HG02571 (cell line): Measurements from ENCODE around the gene MSL3B.

Experiments used
- ATAC-seq: cut with Tn5 transposase; IDR thresholded peaks from one replicate; pipeline ENCODE4 v1.9.1; 2021; ENCODE audit warnings: mild to moderate bottlenecking, moderate library complexity; ENCODE audit not compliant: unreplicated experiment

The MSL3B gene

GRCh38 chr2:233835230-233836186 lies 32.7 kb downstream of the MSL3B start:
- no peak for ATAC-seq

DNA sequence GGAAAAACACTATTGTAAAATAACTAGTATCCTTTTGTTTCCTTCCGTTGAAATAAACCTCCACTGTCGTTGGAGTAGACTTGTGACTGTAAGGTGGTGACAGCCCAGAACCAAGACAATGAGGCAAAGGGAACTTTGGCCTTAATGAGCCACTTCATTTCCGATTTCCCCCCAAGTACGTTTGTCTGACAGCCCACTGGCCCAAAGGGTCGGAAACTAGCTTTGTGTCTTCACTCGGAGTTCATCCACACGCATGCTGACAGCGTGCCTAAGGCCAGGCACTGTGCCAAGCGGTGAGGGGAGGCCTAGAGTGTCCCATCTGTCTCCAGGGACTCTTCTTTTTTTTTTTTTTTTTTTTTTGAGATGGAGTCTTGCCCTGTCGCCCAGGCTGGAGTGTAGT lies 34.8 kb downstream of the MSL3B start:
- no peak for ATAC-seq

DNA sequence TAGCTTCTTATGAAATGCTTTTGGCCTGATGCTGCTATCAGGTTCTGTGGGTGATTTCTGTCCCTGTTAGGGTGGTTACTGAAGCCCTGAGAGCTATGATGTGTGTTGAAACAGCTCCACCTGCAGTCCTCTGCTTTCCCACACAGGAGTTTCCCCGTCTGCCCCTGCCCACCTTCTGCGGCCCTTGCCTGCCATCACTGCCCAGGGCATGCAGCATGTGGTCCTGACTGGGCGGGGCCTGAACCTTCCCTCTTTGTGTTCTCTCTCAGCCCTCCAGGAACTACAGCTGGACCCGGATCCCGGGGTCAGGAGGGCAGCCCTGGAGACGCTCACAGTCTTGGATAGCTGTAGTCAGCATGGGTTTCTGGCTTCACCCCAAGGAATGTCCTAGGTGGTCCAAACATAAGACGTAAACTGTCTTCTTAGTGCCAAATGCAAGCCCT lies 35.3 kb downstream of the MSL3B start:
- no peak for ATAC-seq

DNA sequence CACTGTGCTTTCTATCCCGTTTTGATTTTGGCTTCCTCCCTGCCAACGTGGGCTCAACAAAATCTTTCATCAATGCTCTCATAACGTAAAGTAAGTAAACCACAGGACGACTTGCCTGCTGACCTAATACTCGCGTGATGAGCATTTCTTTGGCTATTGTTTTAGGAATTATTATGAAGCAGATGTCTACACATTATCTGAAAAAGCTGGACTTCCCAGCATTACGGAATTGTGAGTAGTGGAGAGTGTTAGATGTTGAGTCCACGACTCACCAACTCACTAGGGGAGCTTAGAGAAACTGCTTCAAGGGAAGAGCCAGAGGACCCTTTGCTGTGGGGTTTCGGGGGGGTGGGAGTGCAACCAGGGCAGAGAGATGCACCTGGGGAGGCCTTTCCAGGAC lies 35.8 kb downstream of the MSL3B start:
- no peak for ATAC-seq

DNA sequence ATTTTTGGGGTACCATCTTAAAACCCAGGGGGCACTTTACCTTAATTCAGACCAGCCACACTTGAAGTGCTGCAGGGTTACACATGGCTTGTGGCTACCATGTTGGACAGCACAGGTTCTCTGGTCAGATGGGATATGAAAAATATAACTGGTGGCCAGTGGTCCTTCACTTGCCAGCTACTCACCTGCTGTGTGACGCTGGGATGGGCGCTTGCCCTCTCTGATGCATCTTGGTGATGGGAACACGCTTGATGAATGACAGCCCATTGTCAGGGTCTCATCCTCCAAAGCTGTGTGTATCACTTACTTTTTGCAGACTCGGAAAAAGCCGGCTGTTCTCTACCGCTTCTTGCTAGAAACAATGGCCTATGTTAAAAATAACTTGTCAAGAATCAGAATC lies 36.3 kb downstream of the MSL3B start:
- ATAC-seq, result no peak

- ATAC-seq, result no peak
Observed at GRCh38 chr2:233831011-233831721, 37.0 kb downstream of the MSL3B start.

DNA sequence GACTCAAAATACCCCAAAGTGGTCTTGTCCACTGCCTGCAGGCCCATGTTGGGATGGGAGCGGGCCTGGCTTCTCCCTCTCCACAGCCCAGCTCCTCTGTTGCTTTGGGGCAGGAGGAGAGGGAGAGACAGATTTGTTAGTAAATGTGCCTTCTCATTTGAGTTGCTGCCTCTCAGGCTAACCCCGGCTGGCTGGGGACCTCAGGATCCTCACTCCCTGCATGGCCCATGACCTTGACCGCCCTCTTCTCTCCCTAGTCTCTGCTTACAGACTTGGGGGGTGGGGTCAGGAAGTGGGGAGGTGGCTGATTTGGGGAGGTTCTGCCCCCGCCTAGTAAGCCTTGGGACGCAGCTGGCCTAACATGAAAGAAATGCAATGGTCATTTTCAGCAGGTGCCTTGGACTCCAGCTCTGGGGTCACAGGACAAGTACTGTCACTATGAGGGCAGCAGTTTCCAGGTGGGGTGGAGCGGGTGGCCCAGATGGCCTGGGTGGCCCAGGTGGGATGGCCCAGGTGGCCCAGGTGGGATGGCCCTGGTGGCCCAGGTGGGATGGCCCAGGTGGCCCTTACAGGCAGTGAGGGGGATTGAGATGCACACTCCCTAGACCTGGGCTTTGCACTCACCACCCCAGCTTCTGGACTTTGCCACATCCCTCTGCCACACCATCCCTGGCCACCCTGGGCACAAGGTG lies 37.9 kb downstream of the MSL3B start:
- no peak for ATAC-seq

GRCh38 chr2:233829193-233830110 lies 38.7 kb downstream of the MSL3B start:
- no peak for ATAC-seq

- no peak for ATAC-seq
Observed at GRCh38 chr2:233828546-233829192, 39.5 kb downstream of the MSL3B start.

DNA sequence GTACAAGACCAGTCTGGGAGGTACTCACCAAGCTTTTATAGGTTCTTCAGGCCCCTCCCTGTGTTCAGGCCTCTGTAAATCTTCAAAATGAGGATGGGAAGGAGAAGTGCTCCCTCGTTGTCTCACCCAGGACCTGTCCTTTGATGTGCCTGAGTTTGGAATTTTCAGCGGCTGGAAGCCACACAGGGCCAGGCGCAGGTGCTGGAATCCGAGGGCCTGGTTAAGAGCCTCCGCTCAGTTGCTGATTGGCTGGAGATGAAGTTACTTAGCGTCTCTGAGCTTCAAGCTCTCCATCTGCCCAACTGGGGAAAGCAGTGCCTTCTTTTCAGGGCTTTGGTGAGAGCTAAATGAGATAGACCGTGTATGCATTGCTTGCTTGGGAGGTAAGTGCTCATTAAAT lies 43.8 kb downstream of the MSL3B start:
- ATAC-seq, result no peak

DNA sequence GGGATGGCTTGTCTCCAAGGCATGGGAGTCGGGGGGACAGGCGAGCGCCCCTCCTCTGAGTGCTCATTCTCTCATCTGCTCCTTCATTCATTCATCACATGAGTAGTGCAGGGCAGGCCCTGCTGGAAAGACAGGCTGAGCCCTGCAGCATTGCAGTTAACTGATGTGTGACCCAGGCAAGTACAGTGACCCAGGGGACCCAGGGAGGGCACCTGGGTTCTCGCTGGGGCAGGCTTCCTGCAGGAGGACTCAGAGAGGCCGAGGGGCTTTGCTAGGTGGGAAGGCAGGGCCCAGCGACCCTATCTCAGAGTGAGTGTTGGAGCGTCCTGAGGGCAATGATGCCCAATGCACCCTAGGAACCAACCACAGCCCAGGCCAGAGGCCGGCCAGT lies 44.5 kb downstream of the MSL3B start:
- no peak for ATAC-seq

- ATAC-seq, result no peak
Observed at GRCh38 chr2:233822781-233823730, 45.1 kb downstream of the MSL3B start.

DNA sequence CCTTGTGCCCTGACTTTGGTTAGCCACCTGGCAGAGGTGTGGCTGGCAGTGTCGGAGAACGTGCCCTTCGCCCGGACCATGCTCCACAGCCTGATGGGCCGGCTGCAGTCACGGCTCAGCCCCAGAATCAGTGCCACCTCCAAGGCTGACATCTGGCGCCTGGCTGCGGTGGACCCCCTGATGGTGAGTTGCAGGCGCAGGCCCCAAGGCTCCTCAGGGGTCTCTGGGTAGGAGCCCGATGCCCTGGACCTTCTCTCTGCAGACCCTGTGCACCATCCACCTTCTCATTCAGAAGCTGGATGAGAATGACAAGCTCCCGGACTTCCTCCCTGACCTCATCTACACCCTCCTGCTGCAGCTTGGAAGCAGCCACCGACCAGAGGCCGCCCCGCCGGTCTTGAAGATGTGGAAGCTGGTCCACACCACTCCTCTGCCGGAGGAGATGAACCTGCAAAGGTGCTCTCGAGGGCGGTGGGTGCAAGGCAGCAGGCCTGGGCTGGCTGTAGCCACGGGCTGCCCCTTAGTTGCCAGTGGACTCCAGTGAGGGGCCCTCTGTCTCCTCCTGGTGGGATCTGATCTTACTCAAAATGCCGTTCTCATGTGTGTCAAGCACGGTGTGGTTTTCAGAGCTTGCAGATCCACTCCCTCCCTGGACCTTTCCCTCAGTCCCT lies 46.0 kb downstream of the MSL3B start:
- ATAC-seq, result no peak

DNA sequence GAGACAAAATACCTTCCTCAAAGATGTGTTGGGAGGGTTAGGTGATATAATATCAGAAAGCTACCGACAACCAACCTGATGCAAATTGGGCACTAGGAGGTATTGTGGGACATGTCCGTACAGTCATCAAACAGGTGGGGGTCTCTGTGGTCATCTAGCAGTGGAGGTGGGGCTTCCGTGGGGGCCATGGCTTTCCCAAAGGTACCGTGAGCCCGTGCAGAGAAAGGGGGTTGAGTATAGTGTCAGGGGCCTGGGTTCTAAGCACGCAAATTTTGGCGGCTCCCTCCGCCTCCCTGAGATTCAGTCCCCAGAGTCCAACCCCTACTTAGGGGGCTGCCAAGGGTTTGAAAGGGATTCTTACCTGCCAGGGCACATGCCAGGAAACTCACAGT lies 46.5 kb downstream of the MSL3B start:
- ATAC-seq, result no peak

GRCh38 chr2:233821196-233821595 lies 47.0 kb downstream of the MSL3B start:
- no peak for ATAC-seq

- ATAC-seq, result no peak
Observed at GRCh38 chr2:233820774-233821105, 47.4 kb downstream of the MSL3B start.

DNA sequence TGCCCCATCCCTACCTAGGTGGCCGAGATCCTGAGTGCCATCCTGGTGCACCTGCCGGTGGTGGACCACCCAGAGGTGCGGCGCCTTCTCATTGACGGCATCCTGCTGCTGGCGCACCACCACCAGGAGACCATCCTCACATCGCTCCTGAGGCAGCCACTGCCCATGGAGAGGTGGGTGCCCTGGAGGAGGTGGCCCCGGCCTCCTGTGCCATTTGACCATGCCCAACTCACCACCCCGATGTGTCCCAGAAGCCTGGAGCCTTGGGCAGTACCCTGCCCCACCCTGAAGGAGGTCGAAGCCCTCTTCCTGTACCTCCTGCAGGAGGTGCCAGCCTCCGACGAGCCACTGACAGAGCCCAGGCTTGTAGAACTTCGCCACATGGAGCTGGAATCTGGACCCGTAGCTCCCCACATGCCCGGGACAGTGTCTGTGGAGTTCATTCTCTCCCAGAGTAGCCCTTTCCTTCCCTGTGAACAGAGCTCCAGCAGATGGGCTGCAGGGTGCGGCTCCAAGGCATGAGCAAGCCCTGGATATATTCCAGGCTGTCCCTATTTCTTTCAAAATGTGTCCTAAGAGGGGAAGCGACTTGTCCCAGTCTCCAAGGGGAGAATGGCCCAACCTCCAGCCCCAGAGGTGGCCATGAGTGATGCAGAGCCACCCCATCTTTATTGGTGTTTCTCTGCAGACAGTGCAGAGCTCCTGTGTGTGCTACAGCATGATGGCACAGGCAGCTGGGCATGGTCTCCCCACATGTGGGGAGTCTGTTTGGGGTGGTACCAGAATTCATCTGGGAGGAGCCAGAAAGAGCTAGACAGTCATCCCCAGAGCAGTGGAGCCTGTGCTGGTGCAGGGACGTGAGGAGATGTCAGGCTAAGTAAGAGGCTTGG lies 48.1 kb downstream of the MSL3B start:
- no peak for ATAC-seq
